ENCODE results near the gene CERKL.

CERKL gene

GRCh38 chr2:181499231-181499630 lies 157.7 kb downstream of the CERKL start:
- peak; percentile 6 for DNase-seq

Measured in fibroblast of skin of scalp (primary cell).